Adipocyte (in vitro differentiated cells): Measurements from ENCODE around the gene NTRK2.

Experiments used
- DNase-seq: peaks from one replicate; pipeline ENCODE4 v3.0.0-alpha.2; 2015; ENCODE audit warnings: low read depth
- H3K27me3 ChIP-seq: replicated peaks from 2 replicates; pipeline ENCODE4 v1.7.0; 2013; ENCODE audit warnings: mild to moderate bottlenecking, low read length, moderate library complexity; ENCODE audit not compliant: control insufficient read depth, insufficient read depth
- H3K36me3 ChIP-seq: 2 replicates; pipeline ENCODE4 v1.7.0; 2013; ENCODE audit warnings: low read length, mild to moderate bottlenecking, moderate library complexity; ENCODE audit not compliant: control insufficient read depth, insufficient read depth, severe bottlenecking
- H3K4me1 ChIP-seq: 2 replicates; pipeline ENCODE4 v1.7.0; 2013; ENCODE audit warnings: mild to moderate bottlenecking, low read length, moderate library complexity; ENCODE audit not compliant: control insufficient read depth, insufficient read depth
- H3K4me3 ChIP-seq: 2 replicates; pipeline ENCODE4 v1.7.0; 2013; ENCODE audit warnings: mild to moderate bottlenecking, low read length, moderate library complexity
- H3K9ac ChIP-seq: 2 replicates; pipeline ENCODE4 v1.7.0; 2013; ENCODE audit warnings: mild to moderate bottlenecking, low read length, moderate library complexity
- H3K9me3 ChIP-seq: 2 replicates; pipeline ENCODE4 v1.7.0; 2013; ENCODE audit warnings: mild to moderate bottlenecking, low read length, moderate library complexity; ENCODE audit not compliant: control insufficient read depth

Gene NTRK2

DNA sequence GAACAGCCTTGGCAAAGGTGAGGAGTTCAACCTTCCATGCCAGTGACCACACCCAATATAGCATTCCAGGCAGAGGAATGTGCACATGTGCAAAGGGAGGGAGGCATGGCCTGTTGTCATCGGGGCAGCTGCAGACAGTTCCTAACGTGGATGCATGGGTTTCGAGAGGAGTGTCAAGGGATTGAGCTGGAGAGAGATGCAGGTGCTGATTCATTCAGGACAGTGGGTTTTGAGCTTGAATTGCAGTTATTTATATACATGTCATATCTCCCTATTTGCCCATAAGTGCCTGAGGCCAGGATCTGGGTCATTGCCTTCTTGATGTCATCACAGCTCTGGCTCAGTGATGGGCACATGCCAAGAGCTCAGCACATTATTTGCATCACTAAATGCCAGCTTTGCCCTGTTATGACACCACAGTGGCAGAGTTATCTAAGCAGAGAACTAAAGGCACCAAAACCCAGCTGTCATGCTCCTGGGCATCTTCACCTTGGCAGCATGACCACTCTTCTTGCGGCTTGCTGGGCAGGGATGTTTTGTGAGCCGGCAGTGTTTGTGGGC, 278.0 kb downstream of the NTRK2 start:
- peaks cover 15% of the 10 kb centered on the region for H3K27me3 ChIP-seq
- H3K4me1 ChIP-seq, result peaks cover 5% of the 10 kb centered on the region
- no peak overlapping the region for H3K9ac ChIP-seq
- DNase-seq, result no peak
- no peak overlapping the region for H3K4me3 ChIP-seq
- H3K36me3 ChIP-seq, result no peaks in the 10 kb centered on the region
- H3K9me3 ChIP-seq, result no peaks in the 10 kb centered on the region

DNA sequence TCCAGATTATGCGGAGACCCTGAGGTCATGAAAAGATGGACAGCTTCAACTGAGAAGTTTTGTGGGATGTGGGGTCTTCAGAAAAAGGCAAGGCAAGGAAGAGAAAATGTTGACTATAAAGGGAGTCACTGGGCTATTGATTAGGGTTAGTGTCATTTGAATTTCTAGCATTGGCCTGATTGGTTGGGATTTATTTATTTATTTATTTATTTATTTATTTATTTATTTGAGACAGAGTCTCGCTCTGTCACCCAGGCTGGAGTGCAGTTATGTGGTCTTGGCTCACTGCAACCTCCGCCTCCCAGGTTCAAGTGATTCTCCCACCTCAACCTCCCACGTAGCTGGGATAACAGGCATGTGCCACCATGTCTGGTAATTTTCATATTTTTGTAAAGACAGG, 279.7 kb downstream of the NTRK2 start:
- no peak overlapping the region for H3K9ac ChIP-seq
- peaks cover 5% of the 10 kb centered on the region for H3K4me1 ChIP-seq
- H3K36me3 ChIP-seq, result no peaks in the 10 kb centered on the region
- DNase-seq, result no peak
- H3K4me3 ChIP-seq, result no peak overlapping the region
- no peaks in the 10 kb centered on the region for H3K9me3 ChIP-seq
- H3K27me3 ChIP-seq, result peaks cover 15% of the 10 kb centered on the region

DNA sequence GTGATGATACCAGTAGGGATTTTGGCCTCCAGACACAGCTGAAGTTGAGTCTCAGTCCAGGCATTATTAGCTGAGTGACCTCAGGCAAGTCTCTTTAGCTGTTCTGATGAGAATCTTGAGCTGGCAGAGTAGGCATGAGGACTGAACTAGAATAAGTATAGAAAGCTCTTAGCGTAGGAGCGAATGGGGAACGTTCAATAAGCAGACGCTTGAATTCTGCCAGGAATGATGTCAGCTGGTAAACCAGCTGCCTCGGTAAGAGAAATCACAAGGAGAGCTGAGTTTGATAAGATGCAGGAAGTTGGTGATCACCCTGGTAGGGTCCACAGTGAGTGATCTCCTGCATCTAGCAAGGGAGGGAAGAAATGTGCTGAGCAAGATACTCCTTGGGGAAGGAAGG, 280.4 kb downstream of the NTRK2 start:
- Histone ChIP-seq H3K9me3 (no peaks in the 10 kb centered on the region), H3K27me3 (peaks cover 15% of the 10 kb centered on the region), H3K4me1 (peaks cover 5% of the 10 kb centered on the region), H3K9ac (no peak overlapping the region), H3K4me3 (no peak overlapping the region), H3K36me3 (no peaks in the 10 kb centered on the region)
- DNase-seq, result no peak

DNA sequence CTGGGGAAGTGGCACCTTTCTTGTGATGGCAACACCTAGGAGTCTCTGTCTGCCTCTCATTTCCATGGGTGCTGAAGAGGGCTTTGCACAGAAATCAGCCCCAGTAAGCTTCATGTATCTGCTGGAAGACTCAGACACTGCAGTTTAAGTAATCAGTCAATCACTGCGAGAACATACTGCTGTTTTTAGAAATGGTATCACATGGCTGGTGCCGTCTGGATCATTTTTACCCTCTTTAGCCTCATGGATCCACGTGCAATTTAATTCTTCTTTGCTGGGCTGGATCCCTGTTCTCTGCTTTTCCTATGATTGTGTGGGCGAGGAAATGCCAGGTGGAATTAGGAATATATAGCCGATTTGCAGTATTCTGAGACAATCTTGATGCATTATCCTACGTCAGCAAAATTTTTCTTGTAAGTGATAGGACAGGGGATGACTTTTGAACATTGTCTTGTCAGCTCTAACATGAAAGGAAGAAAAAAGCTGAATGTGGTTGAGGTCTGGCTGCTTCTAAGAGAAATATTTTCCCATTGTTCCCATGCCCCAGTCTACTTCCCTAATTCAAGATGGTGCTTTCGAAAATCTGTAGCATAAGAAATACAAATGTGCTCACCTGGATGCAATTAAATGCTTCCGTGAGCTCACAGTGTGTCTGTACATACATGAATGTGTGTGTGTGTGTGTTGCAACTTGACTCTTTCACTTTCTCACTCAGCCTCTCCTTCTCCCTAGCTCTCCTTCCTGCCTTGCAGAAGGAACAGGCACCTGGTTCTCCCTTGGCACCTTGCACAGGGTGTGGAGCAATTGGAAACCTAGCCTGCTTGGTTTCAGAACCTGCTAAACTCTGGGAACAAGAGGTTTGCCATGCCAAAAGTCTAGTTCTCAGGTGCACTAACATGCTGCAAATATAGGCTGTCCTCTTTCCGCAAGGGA, 281.6 kb downstream of the NTRK2 start:
- H3K4me3 ChIP-seq, result no peak overlapping the region

DNA sequence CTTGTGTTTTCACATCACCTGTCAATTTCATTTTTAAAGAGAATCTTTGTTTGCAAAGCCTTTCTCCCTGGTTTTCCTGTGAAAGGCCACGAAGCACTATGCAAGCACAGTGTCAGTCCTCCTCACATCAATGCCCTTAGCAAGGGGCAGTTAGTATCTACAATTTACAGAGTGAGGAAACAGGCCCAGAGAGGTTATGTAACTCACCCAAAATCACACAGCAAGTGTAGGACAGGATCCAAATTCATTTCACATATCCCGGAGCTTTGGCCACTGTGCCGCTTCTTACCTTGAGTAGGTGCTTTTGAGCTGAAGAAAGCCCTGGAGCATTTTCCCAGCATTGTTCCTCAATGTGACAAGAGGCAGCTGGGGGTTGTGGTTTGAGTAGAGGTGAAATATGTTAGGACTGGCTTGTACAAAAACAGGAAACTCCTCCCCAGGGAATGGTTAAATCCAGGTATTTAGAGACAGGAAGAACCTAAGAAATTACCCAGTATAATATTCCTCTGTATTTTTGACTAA, 283.8 kb downstream of the NTRK2 start:
- DNase-seq, result no peak
- Histone ChIP-seq H3K9me3 (no peaks in the 10 kb centered on the region), H3K4me3 (no peak overlapping the region), H3K4me1 (no peaks in the 10 kb centered on the region), H3K9ac (no peak overlapping the region), H3K27me3 (peaks cover 15% of the 10 kb centered on the region), H3K36me3 (no peaks in the 10 kb centered on the region)

More for the DNA sequence above, 281.6 kb downstream of the NTRK2 start:
- DNase-seq, result no peak
- Histone ChIP-seq H3K4me1 (peaks cover 3% of the 10 kb centered on the region), H3K27me3 (peaks cover 15% of the 10 kb centered on the region), H3K36me3 (no peaks in the 10 kb centered on the region), H3K9ac (no peak overlapping the region), H3K9me3 (no peaks in the 10 kb centered on the region)

DNA sequence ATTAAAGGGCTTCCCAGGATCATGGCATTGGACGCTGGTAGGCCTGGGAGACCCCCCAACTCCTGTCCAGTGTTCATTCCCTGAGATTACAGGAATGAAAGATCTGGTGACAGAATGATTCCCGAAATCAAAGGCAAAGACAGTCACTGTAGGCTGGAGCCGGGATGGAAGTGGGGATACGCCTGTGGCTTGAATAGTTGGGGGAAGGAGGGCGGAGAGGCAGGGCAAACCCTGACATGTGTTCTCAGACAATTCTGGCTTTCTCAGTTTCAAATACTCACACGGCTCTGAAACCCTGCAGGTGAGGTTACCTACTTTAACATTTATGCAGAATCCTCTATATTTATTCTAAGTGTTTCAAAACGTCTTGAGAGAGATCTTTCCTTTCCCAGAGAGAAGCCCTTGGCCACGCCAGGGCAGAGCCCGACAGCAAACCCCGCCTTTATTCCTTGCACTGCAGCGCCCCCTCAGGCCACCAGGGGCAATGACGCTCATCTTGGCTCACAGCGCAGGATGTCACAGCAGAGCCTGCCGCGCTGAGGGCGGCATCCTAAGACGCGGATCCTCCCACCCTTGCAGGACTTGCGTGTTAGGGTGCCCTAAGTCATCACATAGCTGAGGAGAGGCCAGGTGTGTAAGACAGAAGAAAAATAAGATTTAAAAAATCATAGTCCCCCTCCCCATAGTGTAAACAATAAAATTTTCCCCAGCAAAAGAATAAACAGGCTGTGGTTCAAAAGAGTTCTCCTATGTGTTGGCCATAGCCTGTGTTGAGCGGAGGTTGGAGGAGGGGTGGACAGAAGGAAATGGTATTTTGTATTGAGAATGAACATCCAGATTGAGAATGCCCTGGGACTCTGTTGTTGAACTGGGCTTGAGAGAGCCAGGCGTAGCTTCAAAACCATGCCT, 284.5 kb downstream of the NTRK2 start:
- Histone ChIP-seq H3K4me1 (no peaks in the 10 kb centered on the region), H3K4me3 (no peak overlapping the region), H3K27me3 (peaks cover 15% of the 10 kb centered on the region), H3K9me3 (no peaks in the 10 kb centered on the region), H3K9ac (no peak overlapping the region), H3K36me3 (no peaks in the 10 kb centered on the region)
- peak; percentile 14 for DNase-seq

DNA sequence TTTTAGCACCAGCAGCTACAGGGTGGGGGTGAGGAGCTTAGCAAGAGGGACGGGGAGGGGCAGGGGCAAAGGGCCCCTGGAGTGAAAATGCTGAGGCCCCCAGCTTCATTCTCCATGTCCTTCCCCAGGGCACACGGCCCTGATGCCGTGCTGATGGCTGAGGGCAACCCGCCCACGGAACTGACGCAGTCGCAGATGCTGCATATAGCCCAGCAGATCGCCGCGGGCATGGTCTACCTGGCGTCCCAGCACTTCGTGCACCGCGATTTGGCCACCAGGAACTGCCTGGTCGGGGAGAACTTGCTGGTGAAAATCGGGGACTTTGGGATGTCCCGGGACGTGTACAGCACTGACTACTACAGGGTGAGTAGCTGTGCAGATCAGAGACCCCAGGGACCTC, 285.6 kb downstream of the NTRK2 start:
- H3K9ac ChIP-seq, result no peak overlapping the region
- H3K4me3 ChIP-seq, result no peak overlapping the region
- DNase-seq, result no peak
- H3K9me3 ChIP-seq, result no peaks in the 10 kb centered on the region
- H3K27me3 ChIP-seq, result peaks cover 10% of the 10 kb centered on the region
- no peaks in the 10 kb centered on the region for H3K36me3 ChIP-seq
- H3K4me1 ChIP-seq, result no peaks in the 10 kb centered on the region

DNA sequence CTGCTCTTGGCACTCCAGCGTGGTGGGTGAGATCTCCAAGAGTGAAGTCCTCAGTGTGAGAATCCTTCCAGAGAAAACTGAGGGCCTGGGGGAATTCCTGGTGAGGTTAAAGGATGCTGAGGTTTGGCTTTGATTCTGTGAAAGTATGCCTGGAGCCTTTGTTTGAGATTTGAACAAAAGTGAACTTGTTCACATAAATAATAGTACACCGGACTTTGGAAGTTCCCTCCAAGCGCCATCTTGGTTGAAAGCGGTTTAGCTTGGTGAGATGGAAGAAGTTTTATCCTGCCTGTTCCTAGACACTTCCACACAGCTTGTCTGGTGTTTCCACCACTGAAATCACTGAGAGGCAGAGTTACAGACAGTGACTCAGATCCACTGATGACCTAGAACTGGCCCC, 286.4 kb downstream of the NTRK2 start:
- no peak for DNase-seq
- Histone ChIP-seq H3K9me3 (no peaks in the 10 kb centered on the region), H3K9ac (no peak overlapping the region), H3K4me3 (no peak overlapping the region), H3K36me3 (no peaks in the 10 kb centered on the region), H3K27me3 (peaks cover 11% of the 10 kb centered on the region), H3K4me1 (no peaks in the 10 kb centered on the region)

DNA sequence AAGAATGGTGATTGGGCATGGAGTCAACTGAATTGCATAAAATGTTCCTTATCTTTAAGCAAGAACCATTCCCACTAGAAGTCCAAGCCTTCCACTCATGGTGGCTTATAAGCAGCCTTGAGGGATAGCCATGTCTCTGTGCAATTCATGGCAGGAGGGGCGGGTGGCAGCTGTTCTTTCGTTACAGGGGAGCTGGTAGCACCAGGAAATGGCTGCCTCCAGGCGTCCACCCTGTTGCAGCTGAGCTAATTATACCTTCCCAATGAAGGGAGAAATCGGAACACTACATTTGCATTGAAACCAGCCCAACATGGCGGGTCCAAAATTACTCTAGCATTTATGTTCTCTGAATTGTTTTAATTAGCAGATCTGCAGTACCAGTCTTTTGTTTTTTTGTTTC, 289.8 kb downstream of the NTRK2 start:
- Histone ChIP-seq H3K27me3 (peaks cover 9% of the 10 kb centered on the region), H3K4me3 (no peak overlapping the region), H3K4me1 (no peaks in the 10 kb centered on the region), H3K36me3 (no peaks in the 10 kb centered on the region), H3K9ac (no peak overlapping the region), H3K9me3 (no peaks in the 10 kb centered on the region)
- no peak for DNase-seq

DNA sequence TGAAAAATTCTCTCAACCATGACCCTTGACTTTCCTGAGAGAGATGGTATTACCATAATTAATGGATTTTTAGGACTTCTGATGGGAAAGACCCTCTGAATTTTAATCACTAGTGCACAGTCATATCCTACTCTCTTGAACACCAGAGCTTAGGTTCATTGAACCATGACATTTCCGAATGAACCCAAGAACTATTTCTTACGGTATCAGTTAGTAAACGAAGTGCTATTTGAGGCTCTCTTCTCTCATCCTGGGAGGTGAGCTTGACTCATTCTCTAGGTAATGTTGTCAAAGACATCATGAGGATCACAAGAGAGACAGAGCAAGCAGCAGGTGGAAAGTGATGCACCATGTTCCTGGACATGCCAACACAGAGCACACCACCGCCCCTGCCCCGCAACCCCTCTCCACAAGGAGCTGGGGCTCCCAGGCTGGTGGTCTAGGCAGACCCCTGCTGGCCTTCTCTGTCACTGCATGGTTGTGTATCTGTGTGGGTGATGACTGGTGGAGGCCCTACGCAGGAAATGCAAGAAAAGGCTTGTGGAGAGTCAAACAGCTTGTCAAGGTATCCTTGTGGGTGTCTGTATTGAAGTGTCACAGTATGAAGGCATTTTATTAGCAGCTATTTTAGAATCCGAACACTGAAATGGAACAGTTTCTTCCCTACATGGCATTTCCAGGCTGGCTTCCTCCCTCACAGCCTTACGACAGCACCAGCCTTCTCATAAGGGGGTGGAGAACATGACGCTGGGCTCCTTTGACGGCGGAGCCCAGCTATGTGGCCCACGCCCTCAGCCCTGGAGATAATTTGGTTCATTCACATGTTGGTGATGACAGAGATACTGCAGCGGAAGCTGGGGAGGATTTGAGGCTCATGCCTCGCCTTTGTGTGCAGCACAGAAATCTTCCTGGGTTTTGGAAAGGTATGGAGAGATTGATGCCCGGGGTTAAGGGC, 297.6 kb downstream of the NTRK2 start:
- Histone ChIP-seq H3K9me3 (no peaks in the 10 kb centered on the region), H3K4me1 (peaks cover 6% of the 10 kb centered on the region), H3K4me3 (no peak overlapping the region), H3K36me3 (no peaks in the 10 kb centered on the region), H3K9ac (no peak overlapping the region), H3K27me3 (peaks cover 21% of the 10 kb centered on the region)
- DNase-seq, result no peak
